ENCODE measurements around the gene CEP350. TPM values are rescaled to one million over a fixed set of nuclear protein-coding genes. Genes with fewer than 3 reads are reported as not detected.

CEP350 gene
- total and polyA plus RNA-seq, 7 donors = 3.2 to 67.6 (median 45.2) TPM

- H3K27me3 ChIP-seq = no peaks in the 10 kb centered on the region
- H3K36me3 ChIP-seq = peaks cover 0 to 6% (median 0%) of the 10 kb centered on the region in 4 donors
- no peak overlapping the region for H3K4me3 ChIP-seq
- no peak overlapping the region for H3K27ac ChIP-seq
- WGBS, 2 donors = 73 to 87% methylated on average over 4 of the region's 4 CpGs
- intact Hi-C loops (cut with DNase I) = no loop called here
- no peaks in the 10 kb centered on the region for H3K4me1 ChIP-seq
- no peaks in the 10 kb centered on the region for H3K9me3 ChIP-seq
- TF ChIP-seq EP300 (IDR thresholded peaks at IDR 0.05) (no peak), POLR2AphosphoS5 (IDR thresholded peaks at IDR 0.05) (no peak), POLR2A (IDR thresholded peaks at IDR 0.05) (no peak), CTCF (IDR thresholded peaks at IDR 0.05) (no peak)
- no peak for DNase-seq
These were observed 28.4 kb upstream of the CEP350 start for GRCh38 chr1:179925922-179926849.

GRCh38 chr1:179926850-179927205, 27.8 kb upstream of the CEP350 start:
- Histone ChIP-seq H3K4me1 (no peaks in the 10 kb centered on the region), H3K9me3 (no peaks in the 10 kb centered on the region), H3K36me3 (no peaks in the 10 kb centered on the region), H3K27ac (no peak overlapping the region), H3K4me3 (no peak overlapping the region), H3K27me3 (no peaks in the 10 kb centered on the region)
- intact Hi-C loops (cut with DNase I) = no loop called here
- DNase-seq = no peak
- TF ChIP-seq POLR2AphosphoS5 (IDR thresholded peaks at IDR 0.05) = no peak
- TF ChIP-seq POLR2A (IDR thresholded peaks at IDR 0.05) = no peak
- no peak for TF ChIP-seq EP300 (IDR thresholded peaks at IDR 0.05)
- no peak for TF ChIP-seq CTCF (IDR thresholded peaks at IDR 0.05)
- 96 to 100% methylated on average over 3 of the region's 3 CpGs for WGBS, 2 donors

- H3K27me3 ChIP-seq = no peaks in the 10 kb centered on the region
- no peak overlapping the region for H3K4me3 ChIP-seq
- no peaks in the 10 kb centered on the region for H3K4me1 ChIP-seq
- H3K27ac ChIP-seq = no peak overlapping the region
- WGBS, 2 donors = 11 to 53% methylated on average over 2 of the region's 2 CpGs
- H3K36me3 ChIP-seq = no peaks in the 10 kb centered on the region
- intact Hi-C loops (cut with DNase I) = no loop called here
- TF ChIP-seq EP300 (IDR thresholded peaks at IDR 0.05) (no peak), POLR2AphosphoS5 (IDR thresholded peaks at IDR 0.05) (no peak), POLR2A (IDR thresholded peaks at IDR 0.05) (no peak), CTCF (IDR thresholded peaks at IDR 0.05) (no peak)
- H3K9me3 ChIP-seq = no peaks in the 10 kb centered on the region
- DNase-seq = no peak
These were observed 24.4 kb upstream of the CEP350 start for GRCh38 chr1:179929955-179930798.

GRCh38 chr1:179930867-179931266, 23.7 kb upstream of the CEP350 start:
- no peak for DNase-seq
- Histone ChIP-seq H3K36me3 (no peaks in the 10 kb centered on the region), H3K4me1 (no peaks in the 10 kb centered on the region), H3K9me3 (no peaks in the 10 kb centered on the region), H3K27me3 (no peaks in the 10 kb centered on the region), H3K4me3 (no peak overlapping the region), H3K27ac (no peak overlapping the region)
- 21 to 68% methylated on average over 3 of the region's 3 CpGs for WGBS, 2 donors
- no peak for TF ChIP-seq POLR2A (IDR thresholded peaks at IDR 0.05)
- TF ChIP-seq EP300 (IDR thresholded peaks at IDR 0.05) = no peak
- intact Hi-C loops (cut with DNase I) = no loop called here

- TF ChIP-seq CTCF (IDR thresholded peaks at IDR 0.05) (no peak), POLR2AphosphoS5 (IDR thresholded peaks at IDR 0.05) (no peak), POLR2A (IDR thresholded peaks at IDR 0.05) (no peak), EP300 (IDR thresholded peaks at IDR 0.05) (no peak)
- H3K4me1 ChIP-seq = no peaks in the 10 kb centered on the region
- no peak overlapping the region for H3K4me3 ChIP-seq
- DNase-seq = no peak
- H3K27ac ChIP-seq = no peak overlapping the region
- no peaks in the 10 kb centered on the region for H3K27me3 ChIP-seq
- intact Hi-C loops (cut with DNase I) = no loop called here
- H3K36me3 ChIP-seq = no peaks in the 10 kb centered on the region
- no peaks in the 10 kb centered on the region for H3K9me3 ChIP-seq
- 90 to 92% methylated on average over 2 of the region's 2 CpGs for WGBS, 2 donors
These were observed 21.4 kb upstream of the CEP350 start for GRCh38 chr1:179933219-179933618.
